Measurements from ENCODE around the gene FRYL.

GRCh38 chr4:48665555-48666186 lies 114.4 kb downstream of the FRYL start:
- TF ChIP-seq, protein P1, sequence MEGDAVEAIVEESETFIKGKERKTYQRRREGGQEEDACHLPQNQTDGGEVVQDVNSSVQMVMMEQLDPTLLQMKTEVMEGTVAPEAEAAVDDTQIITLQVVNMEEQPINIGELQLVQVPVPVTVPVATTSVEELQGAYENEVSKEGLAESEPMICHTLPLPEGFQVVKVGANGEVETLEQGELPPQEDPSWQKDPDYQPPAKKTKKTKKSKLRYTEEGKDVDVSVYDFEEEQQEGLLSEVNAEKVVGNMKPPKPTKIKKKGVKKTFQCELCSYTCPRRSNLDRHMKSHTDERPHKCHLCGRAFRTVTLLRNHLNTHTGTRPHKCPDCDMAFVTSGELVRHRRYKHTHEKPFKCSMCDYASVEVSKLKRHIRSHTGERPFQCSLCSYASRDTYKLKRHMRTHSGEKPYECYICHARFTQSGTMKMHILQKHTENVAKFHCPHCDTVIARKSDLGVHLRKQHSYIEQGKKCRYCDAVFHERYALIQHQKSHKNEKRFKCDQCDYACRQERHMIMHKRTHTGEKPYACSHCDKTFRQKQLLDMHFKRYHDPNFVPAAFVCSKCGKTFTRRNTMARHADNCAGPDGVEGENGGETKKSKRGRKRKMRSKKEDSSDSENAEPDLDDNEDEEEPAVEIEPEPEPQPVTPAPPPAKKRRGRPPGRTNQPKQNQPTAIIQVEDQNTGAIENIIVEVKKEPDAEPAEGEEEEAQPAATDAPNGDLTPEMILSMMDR (IDR thresholded peaks at IDR 0.05): no peak
- TF ChIP-seq POLR2AphosphoS5 (IDR thresholded peaks at IDR 0.05) (no peak), POLR2A (IDR thresholded peaks at IDR 0.05; ENCODE audit: low read depth) (no peak), EP300 (IDR thresholded peaks at IDR 0.05) (no peak)
